Activated CD4-positive, alpha-beta T cell treated with anti-CD3 and anti-CD28 coated beads, Interleukin-2, amount 50 U/mL, for 1 hour (primary cell): ENCODE measurements around the gene SUGCT.
"Not testable (repeated sequence)": the region's sequence is repeated elsewhere in the genome, so short reads cannot be mapped to it uniquely, and the experiment has no call there.

Source experiments
- DNase-seq: peaks from one replicate; pipeline ENCODE4 v3.0.0-alpha.2; 2020

The SUGCT gene

DNA sequence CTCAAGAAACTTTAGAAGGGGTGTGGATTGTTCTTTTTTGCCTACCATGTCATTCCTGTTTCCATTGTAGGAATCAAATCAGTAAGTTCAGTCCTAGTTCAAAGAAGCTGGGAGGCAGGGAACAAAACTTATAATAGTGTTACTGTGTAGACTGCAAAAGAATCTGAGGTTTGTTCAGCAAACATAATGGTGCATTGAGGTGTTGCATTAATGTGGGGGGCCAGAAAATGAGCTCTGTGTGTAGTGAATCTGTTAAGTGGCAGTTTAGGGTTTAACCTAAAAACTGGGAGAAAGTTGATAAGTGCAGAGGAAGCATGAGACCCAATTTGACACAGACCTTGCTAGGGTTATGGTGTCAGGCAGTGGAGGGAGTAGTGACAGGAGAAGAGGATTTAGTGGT, 197.7 kb downstream of the SUGCT start:
- no peak for DNase-seq

GRCh38 chr7:40341836-40342235, 207.0 kb downstream of the SUGCT start:
- no peak for DNase-seq

DNA sequence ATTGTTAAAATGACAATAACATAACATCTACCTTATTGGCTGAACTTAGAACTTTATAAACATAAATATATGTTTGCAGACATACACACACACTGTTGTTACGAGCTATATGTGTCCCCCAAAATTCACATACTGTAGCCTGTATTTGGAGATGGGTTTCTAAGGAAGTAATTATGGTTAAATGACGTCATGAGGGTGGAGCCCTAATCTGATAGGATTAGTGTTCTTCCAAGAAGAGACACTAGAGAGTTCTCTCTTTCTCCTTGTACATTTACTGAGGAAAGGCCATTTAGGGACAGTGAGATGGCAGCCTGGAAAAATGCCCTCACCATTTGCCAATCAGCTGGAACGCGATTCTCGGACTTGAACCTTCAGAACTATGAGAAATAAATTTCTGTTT, 211.7 kb downstream of the SUGCT start:
- no peak for DNase-seq

DNA sequence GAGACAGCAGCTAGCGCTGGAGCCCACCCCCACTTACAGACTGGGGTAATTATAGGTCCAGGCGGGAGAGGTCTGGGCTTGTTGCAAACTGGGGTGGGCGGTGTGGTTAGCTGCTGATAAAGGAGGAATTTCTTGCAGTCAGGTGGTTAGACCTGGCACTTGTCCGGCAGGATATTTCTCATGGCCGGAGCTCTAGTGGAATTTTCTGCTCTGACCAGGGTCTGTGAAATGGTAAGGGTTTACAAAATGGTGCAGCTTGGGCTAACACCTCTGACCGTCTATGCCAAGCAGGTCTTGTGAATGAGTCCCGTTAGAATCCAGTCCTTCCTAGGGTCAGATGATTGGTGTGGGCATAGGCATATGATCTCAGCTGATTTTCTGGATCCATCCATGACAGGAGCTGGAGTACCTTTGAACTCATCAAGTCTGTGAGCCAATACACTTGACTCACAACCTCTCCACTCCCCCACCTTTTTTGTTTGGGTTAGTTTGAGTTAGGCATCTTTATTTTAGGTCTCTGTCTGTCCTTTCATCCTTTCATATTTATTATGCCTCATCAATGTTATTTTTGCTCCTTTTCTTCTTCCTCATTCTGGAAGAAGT, 213.4 kb downstream of the SUGCT start:
- no peak for DNase-seq

DNA sequence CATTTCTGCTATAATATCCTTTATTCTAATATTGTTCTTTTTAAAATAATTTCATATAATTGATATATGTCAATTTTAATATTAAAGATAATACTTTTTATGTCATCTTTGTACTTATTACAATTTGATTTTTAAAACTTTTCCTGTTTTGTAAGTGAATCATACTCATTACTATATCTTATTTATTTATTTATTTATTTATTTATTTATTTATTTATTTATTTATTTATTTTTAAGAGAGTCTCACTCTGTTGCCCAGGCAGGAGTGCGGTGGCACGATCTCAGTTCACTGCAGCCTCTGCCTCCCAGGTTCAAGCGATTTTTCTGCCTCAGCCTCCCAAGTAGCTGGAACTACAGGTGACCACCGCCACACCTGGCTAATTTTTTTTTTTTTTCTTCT, 215.3 kb downstream of the SUGCT start:
- DNase-seq, result no peak

- DNase-seq, result no peak
Observed at GRCh38 chr7:40354711-40355110, 219.9 kb downstream of the SUGCT start.

GRCh38 chr7:40356312-40356711, 221.5 kb downstream of the SUGCT start:
- DNase-seq, result no peak

DNA sequence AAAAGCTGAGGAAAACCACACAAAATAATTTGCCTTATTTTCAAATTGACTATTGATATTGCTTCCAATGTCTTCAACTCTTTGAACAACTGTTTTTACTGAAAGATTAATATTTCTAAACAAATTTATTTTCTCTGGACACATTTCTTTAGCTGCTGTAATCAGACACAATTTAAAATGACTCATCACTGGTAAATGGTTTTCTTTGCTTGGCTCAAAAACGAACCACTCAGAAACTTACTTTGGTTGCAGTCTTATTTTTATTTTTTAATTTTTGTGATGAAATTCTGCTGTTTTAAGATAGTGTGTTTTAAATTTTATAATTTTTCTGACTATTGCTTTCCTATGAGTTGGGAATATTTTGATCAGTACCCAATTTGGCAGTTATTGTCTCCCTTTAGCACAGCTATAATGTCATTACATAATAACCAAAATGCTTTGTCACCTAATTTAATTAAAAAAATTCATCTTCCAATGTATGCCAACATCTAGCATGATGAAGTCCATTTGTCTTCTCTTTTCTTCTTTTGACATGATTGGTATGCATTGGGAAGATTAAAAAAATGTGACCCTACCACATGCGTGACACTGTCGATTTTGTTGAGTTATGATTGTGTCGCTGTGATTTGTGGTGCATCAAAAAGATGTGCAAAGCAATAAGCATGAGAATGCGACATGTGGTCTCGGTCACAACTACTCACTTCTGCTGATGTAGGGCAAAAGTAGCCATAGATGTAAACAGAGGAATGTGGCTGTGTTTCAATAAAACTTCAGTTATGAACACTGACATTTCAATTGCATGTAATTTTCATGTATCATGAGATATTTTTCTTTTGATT, 222.3 kb downstream of the SUGCT start:
- no peak for DNase-seq

- DNase-seq, result no peak
Observed at GRCh38 chr7:40369641-40370277, 235.0 kb downstream of the SUGCT start.

GRCh38 chr7:40371806-40372440, 237.1 kb downstream of the SUGCT start:
- DNase-seq, result no peak

DNA sequence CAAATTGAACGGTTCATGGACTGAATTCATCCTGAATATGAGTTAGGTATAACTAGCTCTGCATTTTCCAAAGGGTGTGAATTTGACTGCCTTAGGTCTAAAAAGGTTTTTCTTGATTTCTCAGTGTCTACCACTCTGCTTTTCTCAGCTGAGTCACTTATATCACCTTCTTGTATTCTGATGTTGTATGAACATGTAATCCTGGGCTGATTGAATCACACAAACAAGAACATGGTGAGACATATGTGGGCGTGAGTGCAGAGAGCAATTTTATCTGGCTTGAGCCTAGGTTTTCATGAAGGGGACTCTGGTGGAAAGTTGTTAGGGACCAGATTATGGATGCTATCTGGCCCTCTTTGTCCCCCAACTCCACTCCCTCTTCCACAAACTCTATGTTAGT, 239.8 kb downstream of the SUGCT start:
- no peak for DNase-seq

- DNase-seq, result no peak
Observed at GRCh38 chr7:40380111-40380510, 245.3 kb downstream of the SUGCT start.

DNA sequence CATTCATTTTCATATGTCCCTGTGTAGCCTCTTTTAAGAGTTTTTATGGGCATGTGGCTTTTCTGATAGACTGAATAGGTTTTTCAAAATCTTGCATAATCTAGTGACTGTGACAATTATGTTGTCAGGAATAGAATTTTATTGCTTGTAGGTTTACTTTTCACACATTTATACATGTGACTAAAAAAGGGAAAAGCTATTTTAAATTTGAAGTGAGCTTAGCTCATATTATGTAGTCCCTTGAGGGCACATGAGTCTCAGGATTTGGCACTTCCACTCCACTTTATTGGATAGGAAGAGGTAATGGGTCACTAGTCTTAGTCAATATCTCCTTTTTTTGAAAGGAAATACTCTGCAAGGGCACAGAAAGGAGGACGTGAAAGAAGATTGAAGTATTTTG, 247.3 kb downstream of the SUGCT start:
- DNase-seq, result no peak

DNA sequence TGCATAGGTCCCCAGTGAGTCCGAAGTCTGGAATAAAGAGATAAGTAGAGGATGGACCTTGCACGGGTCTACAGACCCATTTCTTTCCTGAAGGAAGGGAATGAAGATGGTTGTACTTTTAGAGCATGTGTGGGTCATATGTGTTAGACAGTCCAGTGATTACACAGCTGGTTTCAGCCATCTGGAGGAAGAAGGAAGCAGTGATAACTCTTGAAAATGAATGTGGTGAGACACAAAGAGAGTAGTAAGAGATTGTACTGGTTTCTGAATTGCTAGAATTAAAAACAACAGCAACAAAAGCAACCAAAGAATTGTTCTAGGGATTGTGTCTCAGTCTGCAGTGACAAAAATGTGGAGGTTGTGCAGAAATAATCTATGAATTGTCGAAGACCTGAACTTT, 258.9 kb downstream of the SUGCT start:
- DNase-seq, result no peak

GRCh38 chr7:40394400-40394799, 259.6 kb downstream of the SUGCT start:
- DNase-seq, result no peak

DNA sequence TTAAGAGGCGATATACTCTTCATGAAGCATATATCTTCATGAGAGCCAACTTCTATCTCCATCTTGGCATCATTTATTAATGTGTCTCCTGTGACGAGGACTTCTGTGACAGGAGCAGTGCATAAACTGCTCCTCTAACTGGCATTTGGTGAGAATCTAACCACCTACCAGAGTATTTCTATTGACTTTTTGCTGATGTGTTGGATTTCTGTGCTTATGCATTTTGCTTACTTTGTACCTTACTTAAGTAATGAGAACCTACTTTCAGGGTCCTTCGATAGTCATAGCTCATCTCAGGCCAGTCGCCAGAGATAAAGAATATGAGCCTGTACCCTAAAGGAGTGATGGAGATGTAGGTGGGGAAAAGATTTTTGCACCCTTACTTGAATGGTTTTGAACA, 265.7 kb downstream of the SUGCT start:
- no peak for DNase-seq

DNA sequence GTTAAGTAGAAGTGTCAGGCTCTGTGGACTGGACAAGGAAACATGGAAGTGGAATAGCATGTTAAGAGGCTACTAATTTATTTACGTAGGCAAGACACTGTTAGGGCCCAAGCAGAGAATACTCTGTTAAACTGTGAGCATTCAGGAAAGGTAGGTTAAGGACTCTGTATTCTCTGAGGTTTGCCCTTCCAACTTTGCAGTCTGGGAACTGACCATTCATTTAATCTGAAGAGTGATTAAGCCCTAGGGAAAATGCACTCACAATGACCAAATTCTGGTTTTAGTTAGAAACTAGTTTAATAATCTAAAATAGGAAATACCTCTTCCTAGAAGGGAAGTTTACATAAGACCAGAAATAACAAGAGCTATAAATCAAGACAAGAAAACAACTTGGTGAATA, 266.6 kb downstream of the SUGCT start:
- no peak for DNase-seq

- no peak for DNase-seq
Observed at GRCh38 chr7:40402661-40403060, 267.9 kb downstream of the SUGCT start.

- no peak for DNase-seq
Observed at GRCh38 chr7:40403703-40404476, 269.1 kb downstream of the SUGCT start.

GRCh38 chr7:40405991-40406390, 271.2 kb downstream of the SUGCT start:
- DNase-seq, result no peak

- no peak for DNase-seq
Observed at GRCh38 chr7:40412323-40412722, 277.5 kb downstream of the SUGCT start.

GRCh38 chr7:40414704-40415103, 279.9 kb downstream of the SUGCT start:
- DNase-seq, result not testable (repeated sequence)

GRCh38 chr7:40418448-40418847, 283.6 kb downstream of the SUGCT start:
- DNase-seq, result no peak
